ENCODE measurements around the gene CTNNBIP1.

Gene CTNNBIP1

DNA sequence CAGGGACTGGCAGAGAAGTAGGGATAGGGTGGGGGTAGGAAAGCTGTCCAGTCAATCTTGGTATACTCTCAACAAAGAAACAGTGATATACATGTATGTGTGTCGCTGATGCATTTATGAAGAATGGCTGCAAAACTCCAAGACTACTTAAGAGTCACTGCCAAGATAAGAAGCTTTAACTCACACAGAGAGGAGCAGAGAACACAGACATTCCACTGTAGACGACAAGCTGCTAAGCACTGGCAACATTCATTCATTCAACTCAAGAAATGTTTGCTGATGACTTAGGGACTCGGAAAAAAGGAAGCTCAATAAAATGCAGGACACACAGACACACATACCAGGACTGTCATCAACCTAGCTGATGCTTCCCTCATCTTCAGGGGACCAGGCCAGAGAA, 5.5 kb downstream of the CTNNBIP1 start:
- no peak for DNase-seq (ENCODE audit: low spot score)

DNA sequence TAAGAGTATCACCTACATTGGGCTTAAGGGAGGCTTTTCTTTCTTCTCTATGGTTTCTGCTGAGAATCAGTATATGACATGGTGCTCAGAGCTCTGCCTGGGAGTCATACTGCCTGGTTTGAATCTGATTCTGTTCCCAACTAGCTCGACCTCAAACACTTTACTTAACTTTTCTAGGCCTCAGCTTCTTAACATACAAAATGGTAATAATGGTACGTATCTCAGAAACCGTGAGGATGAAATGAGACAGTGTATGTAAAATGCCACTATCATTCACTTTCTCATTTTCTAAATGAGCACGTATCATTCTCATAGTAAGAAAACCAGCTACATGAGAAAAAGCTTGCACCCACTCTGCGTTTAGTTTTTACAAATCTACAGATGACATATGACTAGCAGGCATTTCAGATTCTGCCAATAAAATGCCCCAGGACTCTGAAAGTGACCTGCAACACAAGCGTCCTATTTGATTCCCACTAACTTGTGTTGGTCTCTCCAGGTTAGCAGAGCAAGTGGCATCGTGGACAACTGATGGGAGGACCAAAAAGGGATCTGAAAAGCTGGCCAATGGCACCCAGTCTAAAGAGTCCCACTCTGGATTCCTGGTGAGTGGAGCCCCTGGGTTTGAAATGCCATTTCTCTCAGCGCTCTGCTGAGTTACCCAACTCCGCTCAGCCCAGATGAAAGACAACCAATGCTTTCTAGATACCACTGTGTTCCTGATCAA, 6.1 kb downstream of the CTNNBIP1 start:
- no peak for DNase-seq (ENCODE audit: low spot score)

DNA sequence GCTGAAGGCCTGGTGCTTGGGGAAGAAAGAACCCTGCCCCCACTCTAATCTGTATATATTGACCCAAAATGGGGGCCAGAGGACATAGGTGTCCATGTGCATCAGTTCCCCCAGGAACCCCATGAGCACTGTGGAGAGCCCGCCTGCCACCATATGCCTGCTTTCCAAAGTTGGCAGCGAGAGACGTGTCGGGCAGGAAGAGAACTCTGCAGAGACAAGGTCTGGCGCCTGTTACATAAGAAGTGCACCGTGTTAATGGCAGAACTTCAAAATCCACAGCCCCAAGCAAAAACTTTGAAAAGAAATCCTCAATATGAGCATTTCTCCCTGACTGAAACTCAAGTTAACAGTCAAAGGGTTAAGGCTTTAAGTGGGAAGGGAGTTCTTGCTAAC, 8.0 kb downstream of the CTNNBIP1 start:
- no peak for DNase-seq (ENCODE audit: low spot score)

DNA sequence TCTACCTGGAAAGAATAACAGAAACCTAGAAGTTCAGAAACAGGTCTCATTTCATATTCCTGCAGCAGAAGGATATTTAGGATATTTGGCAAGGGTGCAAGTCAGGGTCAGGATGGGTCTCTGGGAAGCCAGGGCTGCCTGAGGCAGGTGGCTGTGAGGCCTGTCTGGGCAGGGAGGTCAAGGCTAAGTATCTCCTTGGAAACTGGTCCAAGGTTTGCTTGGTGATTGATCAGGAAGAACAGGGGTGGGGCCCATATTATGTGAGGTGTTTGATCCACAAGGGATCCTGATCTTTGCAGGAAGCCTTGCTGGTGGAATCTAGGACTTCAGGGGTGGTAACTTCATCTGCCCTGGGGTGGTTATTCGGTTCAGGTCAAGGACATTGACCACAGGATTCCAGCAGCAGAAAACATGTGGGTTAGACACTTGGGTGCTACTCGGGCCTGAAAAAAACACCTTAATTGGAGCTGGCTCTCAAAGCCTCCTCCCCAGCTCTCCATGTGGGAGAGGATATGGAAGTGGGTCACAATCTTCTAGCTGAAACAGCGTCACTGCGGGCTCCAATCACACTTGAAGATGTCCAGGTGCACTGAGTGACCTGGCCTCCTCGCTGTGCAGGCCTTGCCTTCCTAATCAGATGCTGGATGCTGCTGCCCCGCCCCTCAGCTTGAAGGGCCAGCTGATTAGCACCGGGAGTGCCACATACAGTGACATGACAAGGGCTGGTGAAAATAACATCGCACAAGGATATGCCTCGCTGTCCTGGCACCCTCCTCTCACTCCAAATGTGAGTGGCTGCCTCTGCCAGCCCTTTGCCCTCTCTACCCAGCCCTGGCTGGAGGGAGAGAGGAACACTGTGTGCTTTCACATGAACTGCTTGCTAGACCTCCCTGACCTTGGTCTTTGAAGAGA, 8.7 kb downstream of the CTNNBIP1 start:
- no peak for DNase-seq (ENCODE audit: low spot score)

DNA sequence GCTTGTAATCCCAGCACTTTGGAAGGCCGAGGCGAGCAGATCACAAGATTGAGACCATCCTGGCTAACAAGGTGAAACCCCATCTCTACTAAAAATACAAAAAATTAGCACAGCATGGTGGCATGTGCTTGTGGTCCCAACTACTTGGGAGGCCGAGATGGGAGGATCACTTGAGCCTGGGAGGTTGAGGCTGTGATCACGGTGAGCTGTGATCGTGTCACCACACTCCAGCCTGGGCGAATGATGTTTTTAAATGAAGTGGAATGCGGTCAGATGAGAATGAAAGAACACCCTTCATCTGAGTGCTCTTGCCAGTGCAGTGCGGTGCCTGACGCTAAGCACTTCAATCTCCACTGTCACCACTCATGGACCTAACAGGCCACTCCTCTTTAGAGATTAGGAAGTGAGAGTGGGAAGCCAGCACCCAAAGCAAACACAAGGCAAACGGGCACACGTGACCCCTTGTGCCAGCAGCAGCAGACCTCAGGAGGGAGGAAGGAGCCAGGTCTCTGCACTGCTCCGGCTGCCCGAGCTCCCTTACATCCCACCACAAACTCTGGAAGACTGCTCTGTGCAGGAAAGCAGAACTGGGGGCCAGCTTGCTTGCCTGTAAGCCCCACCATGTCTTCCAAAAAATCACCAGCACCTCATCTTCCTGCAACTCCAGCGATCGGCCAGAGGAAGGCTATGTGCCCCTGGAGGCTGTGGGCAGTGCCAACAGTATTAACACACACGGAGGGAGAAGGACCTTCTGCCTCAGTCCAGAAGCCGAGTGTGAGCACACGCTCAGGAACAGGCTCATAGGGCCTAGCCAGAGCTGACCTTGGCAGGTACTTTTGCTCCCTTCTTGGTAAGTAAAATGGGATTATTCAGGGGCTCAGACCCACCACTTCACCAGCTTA, 9.7 kb downstream of the CTNNBIP1 start:
- no peak for DNase-seq (ENCODE audit: low spot score)

DNA sequence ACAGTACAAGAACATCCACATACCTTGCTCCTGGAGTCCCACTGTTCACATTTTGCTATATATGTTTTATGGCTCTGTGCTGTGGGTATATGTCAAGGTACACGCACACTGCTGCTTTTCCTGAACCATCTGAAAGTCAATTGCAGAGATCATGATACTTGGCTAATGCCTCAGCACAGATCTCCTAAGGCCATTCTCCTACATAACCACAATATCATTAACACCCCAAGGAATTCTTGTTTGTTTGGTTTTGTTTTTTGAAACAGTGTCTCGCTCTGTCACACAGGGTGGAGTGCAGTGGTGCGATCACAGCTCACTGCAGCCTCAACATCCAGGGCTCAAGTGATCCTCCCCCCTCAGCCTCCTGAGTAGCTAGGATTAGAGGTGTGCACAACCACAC, 16.0 kb downstream of the CTNNBIP1 start:
- no peak for DNase-seq (ENCODE audit: low spot score)

DNA sequence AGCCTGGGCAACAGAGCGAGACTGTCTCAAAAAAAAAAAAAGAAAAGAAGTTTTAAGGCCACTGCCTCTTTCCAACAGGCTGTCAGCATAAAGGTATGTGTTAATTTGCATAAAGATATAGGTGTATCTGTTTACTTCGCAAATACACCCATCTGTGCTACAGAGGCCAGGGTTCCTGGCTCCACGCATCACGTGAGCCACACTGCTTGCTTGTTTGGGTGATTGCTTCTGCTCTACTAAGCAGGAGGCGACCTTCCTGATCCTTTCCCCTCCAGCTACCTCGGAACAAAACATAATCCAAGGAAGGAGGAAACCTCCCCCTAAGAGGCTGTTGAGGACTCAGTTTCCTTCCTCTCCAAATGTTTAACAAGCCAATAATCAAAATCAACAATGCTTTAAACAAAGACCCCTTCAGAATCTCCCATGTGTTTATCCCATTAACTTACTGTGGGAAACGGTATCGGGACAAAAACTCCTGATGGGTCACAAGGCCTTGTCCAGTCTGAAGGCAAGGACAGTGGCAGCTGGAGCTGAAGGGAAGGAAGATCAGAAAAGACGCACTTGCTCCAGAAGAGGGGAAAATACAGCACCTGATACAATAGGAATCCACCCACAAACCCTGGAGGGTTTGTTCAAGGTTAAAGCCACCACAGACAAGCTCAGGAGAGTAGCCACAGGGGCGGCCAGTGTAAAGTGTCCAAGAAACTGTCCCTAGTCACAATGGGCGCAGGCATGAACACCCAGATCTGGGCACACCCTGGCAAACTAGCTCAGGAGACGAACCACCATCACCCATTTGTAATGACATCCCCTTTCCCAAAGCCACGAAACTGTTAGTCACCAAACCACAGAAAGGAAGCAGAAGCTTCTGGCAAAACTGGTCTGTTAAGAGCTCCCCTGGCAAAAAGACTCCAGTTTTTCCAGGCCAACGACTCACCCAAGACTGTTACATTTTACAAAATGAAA, 17.2 kb downstream of the CTNNBIP1 start:
- DNase-seq (ENCODE audit: low spot score): no peak

DNA sequence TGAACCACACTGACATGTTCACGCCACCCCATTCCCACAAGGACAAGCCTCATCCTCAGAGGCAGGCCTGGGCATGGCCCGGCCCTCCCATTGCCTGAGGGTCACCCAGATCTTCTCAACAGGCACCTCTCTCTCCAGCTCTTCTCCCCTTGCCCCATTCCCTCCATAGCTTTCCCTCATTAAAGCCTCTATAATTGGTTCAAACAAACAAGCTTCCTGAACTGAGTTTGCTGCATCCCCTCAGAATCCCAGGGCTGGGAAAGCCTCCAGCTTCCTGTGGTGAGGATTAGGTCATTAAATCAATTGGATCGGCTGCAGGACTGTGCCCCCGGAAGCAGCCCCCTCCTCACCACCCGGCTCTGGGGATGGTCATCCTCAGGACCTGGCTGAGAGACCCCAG, 18.9 kb downstream of the CTNNBIP1 start:
- DNase-seq (ENCODE audit: low spot score): no peak

DNA sequence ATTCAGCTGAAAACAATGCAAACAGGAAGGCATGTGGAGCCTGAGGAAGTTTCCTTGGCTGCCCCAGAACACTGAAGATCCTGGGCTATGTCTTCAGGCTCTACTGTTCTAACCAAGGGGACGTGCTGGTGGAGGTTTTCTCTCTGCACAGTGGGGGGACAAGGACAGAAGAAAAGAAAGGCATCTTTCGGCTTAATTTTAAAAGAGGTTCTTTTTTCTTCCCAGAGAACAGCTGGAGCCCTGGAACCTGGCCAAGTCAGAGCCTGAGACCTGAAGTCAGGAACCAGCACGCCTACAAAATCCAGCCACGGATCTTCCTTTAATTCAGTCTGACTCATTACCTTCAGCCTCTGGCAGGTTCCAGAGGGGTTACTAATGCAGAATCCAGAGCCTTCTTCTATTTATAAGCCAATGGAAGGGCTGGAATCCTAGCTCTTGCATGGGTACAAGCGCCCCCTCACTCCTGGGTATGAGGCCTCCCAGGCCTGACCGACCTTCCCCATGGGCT, 19.8 kb downstream of the CTNNBIP1 start:
- DNase-seq (ENCODE audit: low spot score): no peak

DNA sequence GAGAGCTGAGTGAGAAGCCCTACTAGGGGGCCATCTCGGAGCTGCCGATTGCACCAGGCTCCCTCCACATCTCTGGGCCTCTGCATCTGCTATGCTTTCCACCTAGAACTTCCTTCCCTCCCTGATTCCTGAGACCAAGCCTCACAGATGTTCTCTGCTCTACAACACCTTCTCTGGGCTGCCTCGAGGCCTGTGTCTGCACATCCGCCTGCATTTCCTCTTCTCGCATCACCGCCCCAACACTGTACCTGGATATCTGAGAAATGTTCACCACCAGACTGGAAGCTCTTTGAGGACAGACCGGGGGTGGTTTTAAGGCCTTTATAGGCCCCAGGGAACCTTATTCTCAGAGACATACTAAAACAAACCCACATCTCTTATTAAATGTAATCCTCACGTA, 20.7 kb downstream of the CTNNBIP1 start:
- no peak for DNase-seq (ENCODE audit: low spot score)

DNA sequence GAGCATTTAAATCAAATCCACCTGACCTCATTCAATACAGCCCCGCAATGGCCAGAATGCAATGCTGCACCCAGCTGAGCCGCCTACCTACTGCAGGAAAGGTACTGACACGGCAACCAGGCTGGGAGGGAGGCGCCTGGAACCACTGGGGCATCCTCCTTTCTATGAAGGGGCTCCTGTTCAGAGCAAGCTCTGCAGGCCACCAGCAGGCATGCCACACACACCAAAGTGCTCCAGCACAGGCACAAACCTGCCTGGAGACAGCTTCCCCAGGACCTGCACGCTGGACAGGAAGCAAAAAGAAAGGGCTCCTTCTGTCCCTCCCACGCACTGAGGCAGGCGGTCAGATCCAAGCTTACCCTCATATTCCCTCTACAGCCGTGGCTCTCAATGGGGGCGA, 21.2 kb downstream of the CTNNBIP1 start:
- DNase-seq (ENCODE audit: low spot score): no peak

DNA sequence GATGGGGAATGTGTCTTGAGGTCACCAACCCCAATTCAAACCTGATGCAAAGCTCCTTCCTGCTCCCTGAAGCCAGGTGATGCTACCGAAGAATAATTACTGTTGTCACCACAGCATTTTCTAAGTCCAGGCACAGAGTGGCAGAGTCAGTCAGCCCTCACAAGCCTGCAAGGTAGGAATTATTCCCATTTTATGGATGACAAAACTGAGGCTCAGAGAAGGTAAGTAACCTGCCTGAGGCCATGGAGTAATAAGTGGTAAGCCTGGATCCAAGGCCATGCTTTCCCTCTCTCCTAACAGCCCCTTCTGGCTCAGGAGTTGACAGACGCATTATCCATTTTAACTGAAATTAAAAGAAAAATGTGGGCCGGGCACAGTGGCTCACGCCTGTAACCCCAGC, 23.0 kb downstream of the CTNNBIP1 start:
- DNase-seq (ENCODE audit: low spot score): no peak

DNA sequence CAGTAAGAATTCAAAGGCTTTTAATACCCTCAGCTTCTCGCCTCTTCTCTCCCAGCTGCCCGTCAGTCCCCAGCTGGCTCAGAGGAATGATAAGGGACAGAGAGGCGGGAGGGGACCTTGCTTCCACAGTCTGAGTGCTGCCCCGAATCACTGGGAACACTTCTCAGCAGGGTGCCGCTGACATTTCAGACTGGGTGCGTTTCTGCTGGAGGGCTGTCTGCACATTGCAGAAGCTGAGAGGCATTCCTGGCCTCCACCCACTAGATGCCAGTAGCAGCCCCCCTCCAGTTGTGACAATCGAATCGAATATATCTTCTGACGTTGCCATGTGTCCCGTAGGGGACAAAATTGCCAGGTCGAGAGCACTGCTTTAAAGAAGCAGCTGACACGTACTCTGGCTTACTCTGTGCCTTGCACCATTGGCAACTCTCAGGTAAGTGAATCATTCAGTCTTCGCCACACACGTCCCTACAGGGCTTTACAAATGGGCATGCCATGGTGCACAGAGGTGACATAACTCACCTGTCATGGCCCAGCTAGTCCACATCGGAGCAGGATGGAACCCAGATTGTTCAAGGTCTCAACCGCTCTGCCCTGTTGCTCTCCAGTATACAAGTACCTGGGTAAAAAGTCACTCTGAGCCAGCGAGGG, 23.9 kb downstream of the CTNNBIP1 start:
- no peak for DNase-seq (ENCODE audit: low spot score)

DNA sequence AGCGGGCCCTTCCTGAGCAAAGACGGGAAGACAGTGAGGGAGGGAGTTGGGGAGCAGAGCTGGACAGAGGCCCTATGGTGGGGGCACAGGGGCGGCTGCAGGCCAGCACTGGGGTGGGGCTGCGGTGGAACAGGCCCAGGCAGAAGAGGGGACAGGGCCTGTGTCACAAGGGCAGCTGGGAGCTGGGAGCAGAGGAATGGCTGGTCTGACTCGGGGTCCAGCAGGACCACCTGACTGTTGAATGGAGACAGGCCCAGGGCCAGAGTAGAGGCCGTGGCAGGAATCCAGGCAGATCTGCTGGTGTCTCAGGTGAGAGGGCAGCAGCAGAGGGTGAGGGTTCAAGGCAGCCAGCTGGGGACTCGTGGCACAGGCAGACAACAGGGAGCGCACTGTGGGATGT, 25.3 kb downstream of the CTNNBIP1 start:
- DNase-seq (ENCODE audit: low spot score): no peak

DNA sequence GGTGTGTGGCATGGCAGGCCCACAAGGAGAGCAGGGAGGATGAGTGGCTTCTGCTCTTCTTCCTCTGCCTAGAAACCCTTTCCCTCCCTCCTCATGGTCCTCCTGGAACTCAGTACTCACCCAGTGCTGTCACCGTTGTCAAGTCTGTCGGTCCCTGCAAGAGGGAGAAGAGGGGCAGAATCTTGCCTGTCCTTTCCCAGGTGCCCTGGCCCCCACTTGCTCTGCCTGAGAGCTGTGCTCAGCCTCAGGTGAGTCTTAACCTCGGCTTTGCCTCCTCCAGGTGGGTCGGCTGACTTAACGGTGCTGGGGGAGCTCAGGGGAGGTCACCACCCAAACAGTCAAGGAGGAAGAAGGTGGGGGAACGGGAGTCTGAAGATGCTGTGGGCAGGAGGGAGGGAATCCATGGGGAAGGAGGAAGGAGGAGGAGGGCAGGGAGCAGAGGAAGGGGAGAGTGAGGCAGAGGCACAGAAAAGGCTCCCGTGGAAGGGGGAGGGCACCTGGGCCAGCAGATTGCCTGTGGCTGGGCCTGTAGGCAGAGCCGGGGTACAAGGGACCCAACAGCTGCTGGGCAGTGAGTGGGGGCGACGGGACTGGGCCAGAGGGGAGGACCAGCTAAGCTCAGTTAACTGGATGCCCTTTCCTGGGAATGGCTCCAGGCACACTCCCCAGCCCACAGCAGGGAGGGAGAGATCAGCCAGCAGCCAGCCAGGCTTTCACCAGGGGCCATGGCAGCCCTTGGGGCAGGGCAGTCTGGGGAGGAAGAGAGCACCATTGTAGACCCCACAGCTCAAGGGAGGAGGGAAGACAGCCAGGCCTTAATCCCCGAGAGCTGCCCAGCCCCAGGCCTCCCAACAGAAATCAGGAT, 26.3 kb downstream of the CTNNBIP1 start:
- DNase-seq (ENCODE audit: low spot score): no peak

DNA sequence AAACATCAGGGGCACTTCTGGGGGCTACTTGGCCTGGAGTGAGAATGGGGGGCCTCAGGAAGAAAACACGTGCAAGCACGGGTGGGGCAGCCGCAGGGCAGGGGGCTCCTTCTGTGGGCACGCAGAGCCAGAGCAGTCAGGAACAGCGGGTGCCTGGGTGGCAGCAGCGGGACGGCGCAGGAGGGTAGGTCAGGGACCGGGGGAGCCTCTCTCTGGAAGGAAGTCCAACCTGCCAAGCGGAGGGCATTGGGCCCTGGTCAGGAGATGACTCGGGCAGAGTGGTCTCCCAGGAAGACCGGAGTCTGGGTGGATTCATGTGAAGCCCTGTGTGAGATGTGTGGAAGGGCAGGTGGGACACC, 27.1 kb downstream of the CTNNBIP1 start:
- DNase-seq (ENCODE audit: low spot score): no peak

DNA sequence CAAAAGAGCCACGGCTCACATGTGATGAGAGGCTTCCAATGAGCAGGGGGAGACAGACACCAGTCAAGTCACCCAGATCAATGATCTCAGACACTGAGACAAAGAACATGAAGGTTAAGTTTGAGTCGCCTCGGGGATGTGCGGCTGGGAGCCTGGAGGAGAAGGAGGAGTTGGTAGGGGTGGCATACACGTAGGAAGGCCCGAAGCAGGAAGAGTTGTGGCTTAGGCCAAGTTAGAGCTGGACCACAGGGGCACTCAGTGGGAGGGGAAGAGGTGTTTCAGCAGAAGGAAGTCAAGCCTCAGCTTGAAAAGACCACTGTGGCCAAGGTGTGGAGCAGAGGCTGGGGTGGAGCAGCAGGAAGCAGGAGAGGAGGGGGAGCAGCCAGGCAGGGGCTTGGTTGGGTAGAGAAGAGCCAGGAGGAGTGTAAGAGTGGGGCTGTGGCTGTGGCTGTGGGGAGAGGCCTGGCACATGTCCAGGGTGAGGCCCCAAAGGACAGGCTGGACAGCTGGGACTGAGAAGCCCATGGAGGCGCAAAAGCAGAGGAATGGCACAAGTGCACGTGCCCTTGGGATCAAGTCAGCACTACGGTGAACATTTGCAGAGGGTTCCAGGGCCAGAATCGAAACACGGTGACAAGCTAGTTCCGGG, 27.6 kb downstream of the CTNNBIP1 start:
- peak; percentile 11 for DNase-seq (ENCODE audit: low spot score)

DNA sequence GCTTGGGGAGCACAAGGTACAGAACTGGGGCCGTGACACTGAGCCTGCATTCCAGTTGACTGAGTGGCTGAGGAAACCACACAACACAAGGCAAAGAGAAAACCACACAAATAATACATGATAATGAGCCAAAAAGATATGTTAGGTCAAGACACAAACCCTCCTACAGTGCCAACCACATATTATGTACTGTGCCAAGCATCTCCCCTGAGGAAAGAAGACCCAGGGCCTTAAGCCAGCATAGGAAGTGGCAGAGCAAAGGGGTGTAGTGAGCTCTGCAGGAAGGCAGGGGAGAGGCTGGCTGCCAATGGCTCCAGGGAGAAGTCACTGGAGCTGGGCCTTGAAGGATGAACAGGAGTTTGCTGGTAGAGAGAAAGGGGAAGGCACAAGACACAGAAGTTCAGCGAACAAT, 28.2 kb downstream of the CTNNBIP1 start:
- DNase-seq (ENCODE audit: low spot score): no peak

DNA sequence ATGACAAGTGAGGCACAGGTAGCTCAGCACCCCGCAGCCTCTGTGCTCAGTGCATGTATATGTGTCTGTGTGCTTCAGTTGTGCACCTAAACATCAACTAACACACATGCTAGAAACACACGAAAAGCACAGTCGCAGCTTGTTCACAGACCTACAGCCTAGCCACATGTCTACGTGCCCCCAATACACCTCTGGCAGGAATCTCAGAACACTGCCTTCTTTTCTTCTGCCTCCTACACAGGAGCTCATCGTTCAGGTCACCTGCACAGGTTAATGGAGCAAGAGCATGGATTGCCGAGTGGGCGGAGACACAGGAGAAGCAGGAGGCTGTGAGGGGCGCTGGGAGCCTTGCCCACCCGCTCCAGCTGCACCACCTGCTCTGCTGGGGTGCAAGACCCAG, 31.7 kb downstream of the CTNNBIP1 start:
- DNase-seq (ENCODE audit: low spot score): no peak

Measured in CD4-positive, alpha-beta T cell treated with Interleukin-2 at 100 ng/mL for 4 hours (primary cell).